AG09319 (cell line): Measurements from ENCODE around the gene HS3ST4.
"Not testable (repeated sequence)": the region's sequence is repeated elsewhere in the genome, so short reads cannot be mapped to it uniquely, and the experiment has no call there.

Experiments
- DNase-seq: peaks from one replicate; pipeline ENCODE4 v3.0.0-alpha.2; 2010; ENCODE audit warnings: low read depth; ENCODE audit errors: extremely low read depth
- TF ChIP-seq, protein P1 (sequence below): IDR thresholded peaks from 2 replicates; pipeline ENCODE4 v1.5.1; 2011; ENCODE audit warnings: low read depth, mild to moderate bottlenecking, inconsistent platforms, low read length, moderate library complexity

HS3ST4 gene

DNA sequence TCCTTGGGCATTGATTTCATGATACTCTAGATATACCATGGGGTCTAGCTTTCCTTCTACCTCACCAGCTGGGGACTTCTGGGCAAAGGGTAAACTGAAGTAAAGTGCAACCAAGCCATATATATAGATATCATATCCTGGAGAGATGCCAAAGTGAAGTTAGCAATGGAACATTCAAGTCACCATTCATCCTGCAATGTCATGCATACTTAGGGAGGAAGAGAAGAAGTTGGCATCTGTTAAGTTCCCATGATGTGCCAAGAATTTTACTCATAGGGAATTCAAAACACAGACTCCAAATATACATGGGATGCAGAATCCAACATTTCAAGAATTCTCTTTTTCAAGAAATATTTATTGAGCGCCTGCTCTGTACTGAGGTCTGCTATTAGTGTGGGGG lies 399.8 kb downstream of the HS3ST4 start:
- no peak for DNase-seq
- TF ChIP-seq, protein P1, sequence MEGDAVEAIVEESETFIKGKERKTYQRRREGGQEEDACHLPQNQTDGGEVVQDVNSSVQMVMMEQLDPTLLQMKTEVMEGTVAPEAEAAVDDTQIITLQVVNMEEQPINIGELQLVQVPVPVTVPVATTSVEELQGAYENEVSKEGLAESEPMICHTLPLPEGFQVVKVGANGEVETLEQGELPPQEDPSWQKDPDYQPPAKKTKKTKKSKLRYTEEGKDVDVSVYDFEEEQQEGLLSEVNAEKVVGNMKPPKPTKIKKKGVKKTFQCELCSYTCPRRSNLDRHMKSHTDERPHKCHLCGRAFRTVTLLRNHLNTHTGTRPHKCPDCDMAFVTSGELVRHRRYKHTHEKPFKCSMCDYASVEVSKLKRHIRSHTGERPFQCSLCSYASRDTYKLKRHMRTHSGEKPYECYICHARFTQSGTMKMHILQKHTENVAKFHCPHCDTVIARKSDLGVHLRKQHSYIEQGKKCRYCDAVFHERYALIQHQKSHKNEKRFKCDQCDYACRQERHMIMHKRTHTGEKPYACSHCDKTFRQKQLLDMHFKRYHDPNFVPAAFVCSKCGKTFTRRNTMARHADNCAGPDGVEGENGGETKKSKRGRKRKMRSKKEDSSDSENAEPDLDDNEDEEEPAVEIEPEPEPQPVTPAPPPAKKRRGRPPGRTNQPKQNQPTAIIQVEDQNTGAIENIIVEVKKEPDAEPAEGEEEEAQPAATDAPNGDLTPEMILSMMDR, result no peak

GRCh38 chr16:26098206-26098605 lies 406.4 kb downstream of the HS3ST4 start:
- DNase-seq, result not testable (repeated sequence)

GRCh38 chr16:26102369-26102768 lies 410.6 kb downstream of the HS3ST4 start:
- DNase-seq, result no peak
- TF ChIP-seq, protein P1, result no peak

GRCh38 chr16:26108836-26109505 lies 417.2 kb downstream of the HS3ST4 start:
- TF ChIP-seq, protein P1, result no peak
- DNase-seq, result no peak

GRCh38 chr16:26111900-26112299 lies 420.1 kb downstream of the HS3ST4 start:
- TF ChIP-seq, protein P1, result no peak
- DNase-seq, result no peak

DNA sequence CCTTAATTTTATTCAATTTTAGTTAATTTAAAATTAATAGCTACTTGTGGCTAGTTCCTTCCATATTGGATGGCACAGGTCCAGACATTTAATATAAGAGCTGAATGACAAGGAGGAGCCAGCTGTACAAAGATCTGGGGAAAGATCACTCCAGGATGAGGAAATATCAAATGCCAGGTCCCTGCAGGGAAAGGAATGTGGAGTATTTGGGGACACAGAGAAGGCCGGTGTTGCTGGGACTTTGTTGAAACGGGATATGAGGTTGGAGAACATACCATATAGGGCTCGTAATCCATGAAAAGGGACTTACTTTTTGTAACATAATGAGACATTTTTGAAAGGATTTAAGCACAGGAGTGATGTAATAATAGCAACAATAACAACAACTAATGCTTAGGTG lies 426.8 kb downstream of the HS3ST4 start:
- no peak for DNase-seq
- TF ChIP-seq, protein P1, result no peak

DNA sequence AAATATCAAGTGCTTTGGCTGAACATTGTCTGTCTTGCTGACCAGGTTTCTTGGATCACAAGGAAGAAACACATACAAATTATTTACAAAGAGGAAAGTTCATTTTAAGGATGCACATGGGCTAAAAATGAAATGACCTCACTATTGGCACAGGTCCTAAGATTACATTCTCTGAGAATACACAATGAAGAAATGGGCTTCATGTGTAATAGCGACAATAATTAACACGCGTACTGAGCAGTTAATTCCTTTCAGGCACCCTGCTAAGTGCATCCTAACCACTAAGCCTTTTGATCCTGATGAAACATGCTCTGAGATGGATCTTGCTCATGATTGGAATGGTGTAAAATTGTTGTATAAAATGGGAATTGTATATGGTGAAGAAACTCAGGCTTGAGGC lies 429.0 kb downstream of the HS3ST4 start:
- TF ChIP-seq, protein P1, result no peak
- no peak for DNase-seq

GRCh38 chr16:26128296-26128695 lies 436.5 kb downstream of the HS3ST4 start:
- TF ChIP-seq, protein P1, result no peak
- DNase-seq, result no peak
